Retinal pigment epithelial cell (primary cell): Measurements from ENCODE around the gene KCNC2.

Experiments
- DNase-seq: peaks from one replicate; pipeline ENCODE4 v3.0.0-alpha.2; 2010; ENCODE audit warnings: low read depth
- H3K4me3 ChIP-seq: 2 replicates; pipeline ENCODE4 v1.5.1; 2011; ENCODE audit warnings: mild to moderate bottlenecking, low read length, control low read depth, moderate library complexity
- CTCF ChIP-seq: conservative IDR thresholded peaks from 2 replicates; pipeline ENCODE4 v1.5.1; 2011; ENCODE audit warnings: low read depth, low read length, control low read depth, inconsistent platforms

Gene KCNC2

DNA sequence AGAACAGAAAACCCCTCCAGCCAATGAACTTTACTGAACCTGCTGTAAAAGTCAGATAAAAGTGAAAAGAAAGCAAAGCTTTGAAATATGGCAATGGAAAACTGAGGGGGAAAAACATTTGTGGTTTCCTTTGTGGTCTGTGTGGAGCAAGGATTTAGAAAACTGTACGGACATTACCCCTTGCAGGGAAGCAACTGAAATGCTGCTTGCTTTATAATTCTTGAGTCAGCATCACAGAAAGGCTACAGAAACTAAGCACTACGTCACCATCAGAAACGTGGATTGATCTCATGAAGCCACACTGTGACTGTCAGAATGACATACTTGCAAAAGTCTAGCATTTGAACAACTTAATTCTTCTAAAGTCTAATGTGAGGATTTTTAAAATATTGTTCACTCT is 2.4 kb upstream of the KCNC2 start:
- DNase-seq: no peak
- no peak overlapping the region for H3K4me3 ChIP-seq
- TF ChIP-seq CTCF: no peak

GRCh38 chr12:75208856-75209811 is 505 bp downstream of the KCNC2 start:
- DNase-seq: no peak
- no peak for TF ChIP-seq CTCF
- H3K4me3 ChIP-seq: peak overlapping the region; percentile 32

DNA sequence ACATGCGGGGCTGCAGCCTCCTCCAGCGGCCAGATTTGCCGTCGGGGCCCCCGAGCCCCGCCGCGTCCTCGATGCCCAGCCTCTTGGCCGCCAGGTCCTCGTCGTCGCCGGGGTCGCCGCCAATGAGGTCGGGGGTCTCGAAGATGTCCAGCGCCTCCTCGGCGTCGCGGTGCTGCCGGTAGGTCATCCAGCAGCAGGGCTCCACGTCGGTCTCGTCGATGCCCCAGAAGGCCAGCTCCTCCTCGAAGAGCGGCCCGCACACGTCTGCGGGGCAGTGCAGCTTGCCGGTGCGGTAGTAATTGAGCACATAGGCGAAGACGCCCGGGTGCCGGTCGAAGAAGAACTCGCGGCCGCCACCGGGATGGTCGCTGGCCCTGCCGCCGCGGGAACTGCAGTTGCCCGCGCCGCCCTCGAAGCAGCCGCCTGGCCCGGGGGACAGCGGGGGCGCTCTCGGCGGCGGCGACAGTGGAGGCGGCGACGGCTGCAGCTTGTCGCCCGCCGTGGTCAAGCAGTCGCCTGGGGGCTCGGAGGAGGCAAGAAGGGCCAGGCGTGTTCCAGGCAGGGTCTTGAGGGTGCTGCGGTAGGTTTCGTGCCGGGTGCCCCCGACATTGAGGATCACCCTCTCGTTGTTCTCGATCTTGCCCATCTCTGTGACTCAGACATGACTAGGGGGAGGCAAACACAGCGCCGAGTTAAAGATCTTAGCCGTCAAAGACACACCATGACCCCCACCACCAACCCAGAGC is 2.1 kb downstream of the KCNC2 start:
- no peak for TF ChIP-seq CTCF
- peak overlapping the region; percentile 16 for H3K4me3 ChIP-seq
- no peak for DNase-seq

GRCh38 chr12:75205558-75205957 is 4.1 kb downstream of the KCNC2 start:
- H3K4me3 ChIP-seq: no peak overlapping the region
- DNase-seq: no peak
- TF ChIP-seq CTCF: no peak

DNA sequence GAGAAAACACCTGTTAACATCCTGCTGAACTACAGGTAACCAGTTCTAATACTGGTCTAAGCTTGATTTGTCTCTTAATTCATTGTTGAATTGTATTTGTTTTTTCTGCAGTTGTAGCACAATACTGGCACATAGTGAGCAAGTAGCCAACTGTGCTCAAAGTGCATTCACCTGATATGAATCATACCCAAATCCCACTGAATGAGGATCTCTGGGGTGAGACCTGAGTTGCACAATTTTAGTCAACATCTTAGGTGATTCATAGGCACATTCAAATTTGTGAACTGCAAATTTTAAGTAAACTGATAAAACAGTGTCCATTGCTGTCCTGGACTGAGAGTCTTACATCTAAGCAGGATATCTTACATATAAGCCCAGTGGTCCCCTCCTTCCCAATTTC is 12.8 kb downstream of the KCNC2 start:
- TF ChIP-seq CTCF: no peak
- no peak overlapping the region for H3K4me3 ChIP-seq
- DNase-seq: no peak

DNA sequence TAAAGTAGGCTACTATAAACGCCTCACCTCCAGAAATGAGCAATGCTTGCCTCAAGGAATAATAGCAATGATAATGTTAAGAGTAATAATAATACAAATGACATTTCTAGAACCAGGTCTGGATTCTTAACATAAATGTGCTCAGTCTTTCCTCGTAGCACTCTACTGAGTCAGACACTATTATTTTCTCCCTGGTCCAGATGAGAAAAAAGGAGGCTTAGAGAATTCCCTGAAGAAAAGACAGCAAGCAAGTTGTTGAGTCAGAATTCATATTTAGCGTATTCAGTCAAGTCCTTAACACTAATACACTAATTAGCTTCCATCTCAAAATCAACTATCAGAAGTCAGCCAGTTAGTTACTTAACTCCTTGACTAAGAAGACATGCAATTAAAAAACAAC is 13.2 kb downstream of the KCNC2 start:
- DNase-seq: no peak
- H3K4me3 ChIP-seq: no peak overlapping the region
- TF ChIP-seq CTCF: no peak

DNA sequence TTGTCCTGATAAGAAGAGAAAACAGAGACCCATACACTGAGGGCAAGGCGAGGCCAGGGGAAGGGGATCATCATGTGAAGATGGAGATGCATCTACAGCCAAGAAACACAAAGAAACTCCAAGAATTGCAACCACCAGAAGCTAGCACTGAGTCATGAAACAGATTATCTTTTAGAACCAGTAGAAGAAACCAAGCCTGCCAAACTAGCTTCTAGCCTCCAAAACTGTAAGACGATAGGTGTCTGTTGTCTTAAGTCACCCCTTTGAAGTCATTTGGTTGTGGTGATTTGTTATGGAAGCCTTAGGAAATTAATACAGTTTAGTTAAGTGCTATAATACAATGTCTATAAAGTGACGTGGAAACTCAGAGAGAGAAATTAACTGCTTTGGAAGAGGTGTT is 15.4 kb downstream of the KCNC2 start:
- DNase-seq: no peak
- no peak for TF ChIP-seq CTCF
- H3K4me3 ChIP-seq: no peak overlapping the region
